DOHH2 (cell line): ENCODE results near the gene DLL1.

Experiments
- CTCF ChIP-seq: fragments of 200-600 bp; sonication (generic); IDR thresholded peaks from one replicate; pipeline ENCODE4 v1.5.1; 2014; ENCODE audit warnings: antibody characterized with exemption, mild to moderate bottlenecking, low read depth, low read length; ENCODE audit not compliant: poor library complexity, severe bottlenecking
- EZH2phosphoT487 ChIP-seq: fragments of 200-600 bp; sonication (generic); IDR thresholded peaks from 2 replicates; pipeline ENCODE4 v1.6.1; 2017; ENCODE audit warnings: borderline replicate concordance, mild to moderate bottlenecking, antibody characterized with exemption, low read length, moderate library complexity, mixed read lengths

- no peak for TF ChIP-seq CTCF
- no peak for TF ChIP-seq EZH2phosphoT487
Observed at GRCh38 chr6:170276369-170277057, 14.4 kb downstream of the DLL1 start.
